Fibroblast of villous mesenchyme (primary cell): ENCODE measurements around the gene TEX2. TPM values are rescaled to one million over a fixed set of nuclear protein-coding genes. Genes with fewer than 3 reads are reported as not detected.

Experiments used
- DNase-seq: peaks from one replicate; pipeline ENCODE4 v3.0.0-alpha.2; 2010; ENCODE audit warnings: low read depth
- H3K4me3 ChIP-seq: 2 replicates; pipeline ENCODE4 v1.5.1; 2011; ENCODE audit warnings: low read depth, mild to moderate bottlenecking, low read length
- CTCF ChIP-seq: IDR thresholded peaks from 2 replicates; pipeline ENCODE4 v1.5.1; 2012; ENCODE audit warnings: low read depth, mild to moderate bottlenecking, low read length; ENCODE audit not compliant: insufficient read depth
- total RNA-seq: library from RNA; depleted of rRNA; stranded (reverse); fragments of >200 nt; gene quantifications from 2 replicates; pipeline ENCODE4 v1.2.3, GENCODE V29; 2012

The TEX2 gene
- total RNA-seq, 1 donor = 45.8 TPM

- TF ChIP-seq CTCF = no peak
- no peak for DNase-seq
Observed at GRCh38 chr17:64297467-64298088, 34.5 kb upstream of the TEX2 start.

GRCh38 chr17:64296246-64296645, 33.2 kb upstream of the TEX2 start:
- no peak overlapping the region for H3K4me3 ChIP-seq
- no peak for DNase-seq
- no peak for TF ChIP-seq CTCF

More at GRCh38 chr17:64297467-64298088, 34.5 kb upstream of the TEX2 start:
- no peak overlapping the region for H3K4me3 ChIP-seq

GRCh38 chr17:64295146-64295545, 32.1 kb upstream of the TEX2 start:
- TF ChIP-seq CTCF = no peak
- H3K4me3 ChIP-seq = no peak overlapping the region
- no peak for DNase-seq

GRCh38 chr17:64291268-64291851, 28.3 kb upstream of the TEX2 start:
- no peak overlapping the region for H3K4me3 ChIP-seq
- no peak for DNase-seq
- peak; percentile 33 for TF ChIP-seq CTCF

- no peak overlapping the region for H3K4me3 ChIP-seq
- DNase-seq = no peak
- TF ChIP-seq CTCF = no peak
Observed at GRCh38 chr17:64289741-64290141, 26.7 kb upstream of the TEX2 start.

- no peak for DNase-seq
- H3K4me3 ChIP-seq = no peak overlapping the region
- no peak for TF ChIP-seq CTCF
Observed at GRCh38 chr17:64282753-64283080, 19.7 kb upstream of the TEX2 start.

- peak; percentile 84 for DNase-seq
- TF ChIP-seq CTCF = peak; percentile 86
- H3K4me3 ChIP-seq = no peak overlapping the region
Observed at GRCh38 chr17:64281962-64282752, 19.1 kb upstream of the TEX2 start.
